ENCODE results near the gene MGP.

The MGP gene

DNA sequence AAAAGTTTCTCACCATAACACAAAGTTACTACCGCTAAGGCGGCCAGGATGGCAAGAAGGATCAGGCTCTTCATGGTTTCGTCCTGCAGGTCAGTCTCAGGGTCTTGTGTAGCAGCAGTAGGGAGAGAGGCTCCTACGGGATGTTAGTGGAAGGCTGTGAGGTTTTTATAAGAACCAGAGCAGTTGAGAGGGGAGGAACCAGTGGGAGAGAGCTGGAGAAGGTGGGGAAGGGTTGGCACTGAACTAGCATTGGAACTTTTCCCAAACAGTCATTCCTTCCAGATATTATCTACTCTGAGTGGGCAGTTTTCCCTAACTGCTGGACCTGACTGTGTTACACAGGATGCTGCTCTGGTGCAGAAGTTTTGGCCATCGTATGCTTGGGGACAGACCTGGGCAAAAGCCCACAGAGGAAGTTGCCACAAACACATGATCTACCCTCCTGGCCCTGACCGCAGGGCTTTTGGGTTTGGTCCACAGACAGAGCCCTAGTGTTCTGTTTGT is at the start of gene MGP:
MGP (minus strand) TSS at position 137 of the 504 bp plus-strand sequence; CDS start at position 74, 63 bp downstream.
- DNase-seq (ENCODE audit: low read depth), result no peak

DNA sequence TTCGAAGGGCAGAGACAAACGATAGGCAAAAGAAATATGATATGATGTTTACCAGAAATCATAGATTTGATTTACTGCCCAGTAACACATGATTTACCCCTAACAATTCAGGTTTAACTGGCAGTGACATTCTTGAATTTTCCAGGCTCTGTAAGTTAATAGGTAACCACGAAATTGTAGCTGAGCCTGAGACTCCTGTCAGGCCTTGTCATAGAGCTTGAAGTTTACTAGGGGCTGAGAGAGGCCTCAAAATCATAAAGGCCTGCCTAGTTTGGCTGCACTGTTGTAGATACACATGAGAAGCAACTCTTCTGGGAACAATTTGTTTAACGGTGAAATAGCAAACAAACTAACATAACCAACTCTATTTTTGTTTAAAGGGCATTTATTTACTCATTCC is 49.4 kb upstream of the MGP start:
- no peak for DNase-seq (ENCODE audit: low read depth)

DNA sequence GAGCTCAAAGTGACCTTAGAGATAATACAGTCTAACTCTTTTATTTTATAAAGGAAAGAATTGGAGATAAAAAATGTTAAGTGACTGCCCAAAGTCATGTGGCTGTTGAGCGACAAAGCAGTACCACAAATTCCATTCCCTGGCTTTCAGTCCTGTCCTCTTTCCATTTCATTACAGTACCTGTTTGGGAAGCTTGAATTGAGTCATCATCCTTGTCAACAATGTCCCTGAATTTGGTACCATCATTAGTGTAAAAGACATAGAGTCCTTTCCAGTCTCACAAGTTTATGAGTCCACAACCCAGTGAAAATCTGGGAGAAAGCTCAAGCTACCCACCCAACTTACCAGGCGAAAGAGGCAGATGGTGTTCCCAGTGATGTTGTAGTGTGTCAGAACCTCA is 48.9 kb upstream of the MGP start:
- DNase-seq (ENCODE audit: low read depth), result no peak

DNA sequence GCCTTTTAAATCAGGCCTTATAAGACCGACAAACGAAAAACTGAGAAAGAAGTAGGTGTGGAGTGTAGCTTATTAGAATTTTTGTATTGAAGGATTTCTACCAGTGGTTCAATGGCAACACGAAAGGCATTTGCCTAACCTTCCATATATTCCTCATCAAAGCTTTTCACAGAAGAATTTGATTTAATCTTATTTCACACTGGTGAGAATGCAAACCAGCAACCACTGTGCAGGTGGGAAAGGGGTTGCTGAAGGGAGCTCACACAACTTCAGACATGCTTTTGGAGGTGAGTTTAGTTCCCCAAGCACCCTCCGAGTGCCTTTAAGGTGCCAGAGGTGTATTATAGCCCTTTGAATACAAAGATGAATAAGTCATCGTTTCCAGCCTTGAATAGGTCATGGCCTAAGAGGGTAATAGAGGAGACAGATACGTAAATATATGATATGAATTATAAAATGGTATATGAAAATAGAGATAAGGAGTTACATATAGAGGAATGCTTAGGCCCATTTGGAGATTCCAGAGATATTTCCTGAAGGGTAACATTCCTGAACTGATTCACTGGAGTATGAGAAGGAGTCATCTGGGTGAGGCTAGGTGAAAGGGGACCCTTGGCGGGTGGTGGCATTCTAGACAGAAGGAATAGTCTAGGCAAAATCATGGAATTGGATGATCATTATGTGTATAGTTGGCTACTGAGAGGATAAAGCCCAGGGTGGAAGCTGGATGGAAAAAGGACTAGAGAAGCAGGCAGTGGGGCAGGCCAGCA is 46.3 kb upstream of the MGP start:
- no peak for DNase-seq (ENCODE audit: low read depth)

DNA sequence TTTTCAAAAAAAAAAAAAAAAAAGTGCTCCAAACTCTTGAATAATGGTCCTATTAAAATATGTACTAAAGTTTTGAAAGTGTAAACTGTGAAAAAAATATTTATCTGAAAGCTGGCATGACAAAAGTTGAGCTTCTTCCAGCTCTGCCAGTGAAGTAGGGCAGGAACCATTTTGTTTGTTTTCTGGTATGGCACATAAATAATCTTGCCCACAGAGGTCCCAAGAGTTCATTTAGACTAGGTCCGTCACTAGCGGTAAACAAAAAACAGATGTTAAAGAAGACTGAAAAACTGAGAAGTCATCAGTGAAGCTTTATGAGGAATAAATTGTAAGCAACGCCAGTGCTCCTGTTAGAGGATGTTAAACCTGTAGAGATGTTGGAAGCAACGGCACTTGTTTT is 45.7 kb upstream of the MGP start:
- DNase-seq (ENCODE audit: low read depth), result no peak

DNA sequence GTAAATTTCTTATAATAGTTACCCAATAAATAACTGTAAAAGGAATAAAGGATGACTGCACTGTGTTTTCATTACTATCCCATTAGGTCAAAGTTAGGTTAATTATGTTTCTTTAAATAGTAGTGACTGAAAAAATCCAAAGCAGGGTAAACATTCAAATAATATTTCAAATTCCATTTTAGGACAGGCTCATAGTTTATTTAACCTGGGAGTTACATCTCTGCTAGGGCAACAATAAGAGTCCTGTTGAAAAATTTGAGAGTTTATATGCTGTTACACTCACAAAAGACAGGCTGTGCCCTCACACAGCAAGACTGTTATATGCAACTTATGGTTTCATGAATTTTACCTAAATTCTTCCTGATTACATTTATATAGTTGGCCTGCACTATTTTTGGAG is 44.6 kb upstream of the MGP start:
- no peak for DNase-seq (ENCODE audit: low read depth)

DNA sequence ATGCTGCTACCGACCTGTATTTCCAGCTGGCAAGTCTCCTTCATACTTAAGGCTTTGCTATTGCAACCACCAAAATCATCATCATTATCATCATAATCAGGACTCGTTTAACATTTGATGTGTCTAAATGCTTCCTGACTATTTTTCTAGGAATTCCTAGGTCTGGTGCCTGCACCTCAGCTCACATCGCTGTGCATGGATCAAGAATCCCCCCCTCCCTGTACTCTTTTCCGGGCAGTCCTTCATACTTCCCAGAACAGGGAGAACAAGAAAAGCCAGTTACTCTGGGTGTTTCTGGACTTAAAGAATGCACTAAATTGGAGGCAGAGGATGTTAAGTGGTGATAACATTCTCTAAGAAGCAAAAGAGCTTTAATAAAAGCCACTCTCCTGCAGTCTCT is 43.3 kb upstream of the MGP start:
- no peak for DNase-seq (ENCODE audit: low read depth)

DNA sequence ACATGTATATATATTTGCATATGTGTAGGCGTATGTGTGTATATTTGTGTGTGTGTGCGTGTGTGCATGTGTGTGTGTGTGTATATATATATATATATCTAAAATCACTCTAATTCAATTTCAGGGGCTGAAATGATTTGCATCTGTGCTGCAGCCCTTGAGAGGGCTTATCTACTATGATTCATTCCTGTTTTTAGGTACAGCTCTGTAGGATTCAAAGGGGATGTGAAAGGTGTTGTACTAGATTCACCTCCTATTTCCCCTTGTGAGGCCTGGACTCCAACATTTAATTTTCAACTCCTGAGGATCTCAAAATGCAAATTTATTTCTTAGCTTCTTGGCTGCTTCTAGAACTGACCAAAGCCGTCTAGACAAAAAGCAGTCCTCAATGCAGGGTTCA is 41.6 kb upstream of the MGP start:
- DNase-seq (ENCODE audit: low read depth), result no peak

DNA sequence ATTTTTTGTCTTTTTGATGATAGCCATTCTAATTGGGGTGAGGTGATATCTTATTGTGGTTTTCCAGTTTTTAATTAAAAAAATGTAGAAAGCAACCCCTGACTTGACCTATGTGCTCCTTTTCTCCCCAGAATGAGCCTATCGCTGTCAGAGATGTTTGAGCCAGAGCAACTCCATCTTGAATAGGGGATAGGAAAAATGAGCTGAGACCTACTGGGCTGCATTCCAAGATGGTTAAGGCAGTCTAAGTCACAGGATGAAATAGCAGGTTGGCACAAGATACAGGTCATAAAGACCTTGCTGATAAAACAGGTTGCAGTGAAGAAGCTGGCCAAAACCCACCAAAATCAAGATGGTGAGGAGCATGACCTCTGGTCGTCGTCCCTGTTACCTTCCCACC is 38.9 kb upstream of the MGP start:
- DNase-seq (ENCODE audit: low read depth), result no peak

DNA sequence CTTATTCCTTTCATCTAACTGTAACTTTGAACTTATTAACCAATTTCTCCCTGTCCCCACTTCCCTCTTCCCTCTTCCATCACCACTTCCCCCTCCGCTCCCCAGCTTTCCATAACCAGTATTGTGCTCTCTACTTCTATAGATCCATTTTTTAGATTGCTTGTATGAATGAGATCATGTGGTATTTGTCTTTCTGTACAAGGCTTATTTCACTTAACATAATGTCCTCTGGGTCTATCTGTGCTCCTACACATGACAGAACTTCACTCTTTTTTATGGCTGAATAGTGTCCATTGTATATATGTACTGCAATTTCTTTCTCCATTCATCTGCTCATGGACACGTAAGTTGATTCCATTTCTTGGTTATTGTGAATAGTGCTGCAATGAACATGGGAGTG is 38.3 kb upstream of the MGP start:
- no peak for DNase-seq (ENCODE audit: low read depth)

DNA sequence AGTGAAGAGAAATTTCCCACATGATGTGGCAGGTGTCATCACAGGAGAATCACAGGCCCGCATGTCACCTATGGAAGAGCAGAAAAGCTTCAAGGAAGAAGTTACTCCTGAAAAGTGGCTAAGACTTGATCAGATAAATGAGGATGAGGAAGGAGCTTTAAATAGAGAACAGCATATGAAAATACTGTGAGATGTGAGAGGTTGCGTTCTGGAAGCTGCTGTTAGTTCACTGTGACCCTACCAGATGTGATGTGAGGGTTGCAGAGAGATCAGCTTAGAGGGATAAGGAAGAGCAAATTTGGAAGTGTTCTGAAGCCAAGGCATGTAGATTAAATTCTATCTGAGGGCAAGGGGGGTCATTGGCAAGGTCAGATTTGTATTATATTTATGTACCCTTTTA is 35.6 kb upstream of the MGP start:
- DNase-seq (ENCODE audit: low read depth), result no peak

DNA sequence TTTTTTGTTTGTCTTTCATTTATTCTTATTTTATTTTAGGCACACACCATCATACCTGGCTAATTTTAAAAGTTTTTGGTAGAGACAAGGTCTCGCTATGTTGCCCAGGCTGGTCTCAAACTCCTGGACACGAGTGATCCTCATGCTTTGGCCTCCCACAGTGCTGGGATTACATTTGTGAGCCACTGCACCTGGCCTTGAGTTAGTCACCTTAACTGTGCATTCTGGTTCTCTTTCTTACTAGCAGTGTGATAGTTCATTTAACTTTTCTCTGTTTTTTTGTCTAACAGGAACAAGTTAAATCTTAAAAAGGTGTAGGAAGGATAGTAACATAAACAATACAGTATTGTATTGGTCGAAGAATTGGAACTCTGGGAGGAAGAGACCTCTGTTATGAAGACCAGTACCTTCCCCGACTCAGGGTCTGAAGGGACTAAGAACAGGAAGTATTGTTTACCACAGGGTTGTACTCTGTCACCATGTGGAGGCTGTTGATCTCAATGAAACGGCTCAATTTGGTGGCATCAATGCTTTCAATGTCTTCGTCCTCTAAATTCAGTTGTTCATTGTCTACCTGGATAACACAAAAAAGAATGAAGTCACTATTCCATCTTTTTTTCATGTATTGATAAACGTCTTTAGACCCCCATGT is 34.9 kb upstream of the MGP start:
- DNase-seq (ENCODE audit: low read depth), result no peak

DNA sequence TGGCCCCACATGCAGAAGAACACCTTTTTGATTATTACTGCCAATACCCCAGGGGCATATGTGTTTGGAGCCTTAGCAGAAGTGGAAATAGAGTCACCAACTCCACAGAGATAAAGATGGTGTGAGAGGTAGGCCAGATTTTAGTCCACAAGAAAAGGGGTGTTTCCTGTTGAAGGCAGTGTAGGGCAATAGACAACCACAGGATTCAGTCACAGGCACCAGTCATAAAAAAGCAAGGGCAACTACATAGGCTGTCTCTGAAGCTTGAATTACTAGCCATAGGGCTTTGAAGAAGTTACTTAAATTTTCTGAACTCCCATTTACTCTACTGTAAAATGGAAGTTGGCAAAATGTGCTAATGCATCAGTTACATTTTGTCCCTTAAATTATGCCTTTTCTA is 33.8 kb upstream of the MGP start:
- no peak for DNase-seq (ENCODE audit: low read depth)

DNA sequence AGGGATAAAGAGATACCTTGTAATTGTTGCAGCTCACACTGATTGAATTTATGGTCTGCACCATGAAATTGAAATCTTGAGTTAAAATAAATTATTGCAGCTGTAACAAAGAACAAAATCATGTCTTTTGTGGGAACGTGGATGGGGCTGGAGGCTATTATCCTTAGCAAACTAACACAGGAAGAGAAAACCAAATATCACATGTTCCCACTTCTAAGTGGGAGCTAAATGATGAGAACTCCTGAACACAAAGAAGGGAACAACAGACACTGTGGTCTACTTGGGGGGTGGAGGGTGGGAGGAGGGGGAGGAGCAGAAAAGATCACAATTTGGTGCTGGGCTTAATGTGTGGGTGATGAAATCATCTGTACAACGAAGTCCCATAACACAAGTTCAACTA is 30.1 kb upstream of the MGP start:
- no peak for DNase-seq (ENCODE audit: low read depth)

DNA sequence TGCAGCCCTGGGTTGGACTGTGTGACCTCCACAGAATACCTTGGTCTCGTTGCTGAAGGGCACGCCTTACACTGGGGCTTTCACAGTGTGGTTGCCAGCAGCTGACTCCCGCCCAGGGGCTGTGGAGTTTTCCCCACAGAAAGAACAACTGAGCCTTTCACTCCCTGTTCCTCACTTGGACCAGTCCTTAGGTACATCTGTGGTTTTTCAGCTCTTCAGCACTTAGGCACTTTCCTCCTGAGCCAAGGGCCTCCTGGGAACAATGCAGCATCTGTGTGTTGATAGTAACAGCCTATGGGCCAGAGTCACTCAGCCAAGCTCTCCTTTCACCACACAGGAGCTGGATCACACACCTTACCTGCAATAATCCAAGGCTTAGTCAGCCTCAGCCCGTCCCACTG is 27.7 kb upstream of the MGP start:
- DNase-seq (ENCODE audit: low read depth), result no peak

DNA sequence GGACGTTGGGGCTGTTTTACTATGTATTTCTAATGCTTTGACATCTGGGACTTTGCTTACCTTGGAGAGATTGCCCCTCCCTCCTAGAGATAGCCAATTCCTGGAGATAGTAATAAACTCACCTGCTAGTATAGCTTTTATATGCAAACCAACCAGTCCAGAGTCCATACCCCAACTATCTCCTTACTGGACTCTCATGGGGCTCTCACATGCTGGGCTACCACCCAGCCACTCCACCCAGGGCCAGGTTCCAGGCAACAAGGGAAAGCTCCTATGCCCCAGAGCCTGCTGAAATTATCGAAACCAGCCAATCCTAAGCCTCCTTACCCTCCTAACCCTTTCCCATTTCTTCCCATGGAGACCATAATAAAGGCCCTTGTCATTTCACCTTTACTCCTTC is 25.5 kb upstream of the MGP start:
- no peak for DNase-seq (ENCODE audit: low read depth)

DNA sequence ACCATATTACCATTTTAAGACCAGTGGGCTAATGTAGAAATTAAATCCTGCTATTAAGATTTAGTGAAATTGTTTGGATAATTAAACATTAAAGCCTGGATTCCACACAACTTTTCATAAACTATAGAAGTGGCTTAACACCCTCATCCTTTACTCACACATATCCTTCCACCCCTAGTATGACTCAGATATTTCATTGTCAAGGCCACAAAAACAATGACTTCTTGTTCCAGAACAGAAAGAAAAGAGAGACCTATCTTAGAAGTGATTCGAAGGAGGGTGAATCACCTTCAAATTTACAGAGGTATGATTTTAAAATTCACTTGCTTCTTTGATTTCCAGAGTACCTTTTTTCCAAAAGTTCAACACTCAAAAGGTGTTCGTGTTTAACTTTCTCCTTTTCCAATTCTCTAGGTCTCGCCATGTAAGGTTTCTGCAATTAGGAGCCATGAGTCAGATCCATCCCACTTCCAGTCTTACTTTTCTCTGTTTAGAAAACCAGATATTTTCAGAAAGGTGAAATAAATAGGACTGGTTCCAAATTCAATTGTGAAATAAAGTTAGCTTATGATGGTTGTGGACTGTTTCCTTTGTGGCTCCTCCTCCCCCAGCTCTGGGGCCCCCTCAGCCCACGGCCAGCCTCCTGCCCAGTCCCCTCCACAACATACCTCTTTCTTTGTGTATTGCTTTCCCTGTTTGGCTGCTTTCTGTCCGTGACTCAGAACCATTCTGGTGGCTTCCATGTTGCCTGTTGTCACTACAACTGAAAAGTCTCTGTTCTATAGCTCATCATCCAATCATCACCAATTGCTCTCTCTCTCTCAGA is 24.6 kb upstream of the MGP start:
- no peak for DNase-seq (ENCODE audit: low read depth)

DNA sequence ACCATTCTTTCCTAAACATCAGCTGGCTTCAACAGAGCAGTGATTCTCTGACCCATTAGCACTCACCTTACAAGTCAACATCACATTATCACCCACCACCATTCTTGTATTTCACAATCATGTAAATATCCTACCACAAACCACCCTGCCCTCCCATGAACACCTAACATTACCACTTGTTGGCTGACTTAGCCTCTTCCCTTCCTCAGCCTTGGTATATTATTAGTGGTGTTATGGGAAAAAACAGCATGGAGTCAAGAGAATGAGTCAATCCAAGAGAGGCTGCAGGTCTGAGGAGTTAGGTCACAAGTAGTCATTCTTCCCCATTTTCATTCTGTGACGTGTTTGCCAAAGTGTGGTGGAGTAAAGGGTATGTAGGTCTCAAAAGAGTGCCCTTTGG is 22.3 kb upstream of the MGP start:
- no peak for DNase-seq (ENCODE audit: low read depth)

DNA sequence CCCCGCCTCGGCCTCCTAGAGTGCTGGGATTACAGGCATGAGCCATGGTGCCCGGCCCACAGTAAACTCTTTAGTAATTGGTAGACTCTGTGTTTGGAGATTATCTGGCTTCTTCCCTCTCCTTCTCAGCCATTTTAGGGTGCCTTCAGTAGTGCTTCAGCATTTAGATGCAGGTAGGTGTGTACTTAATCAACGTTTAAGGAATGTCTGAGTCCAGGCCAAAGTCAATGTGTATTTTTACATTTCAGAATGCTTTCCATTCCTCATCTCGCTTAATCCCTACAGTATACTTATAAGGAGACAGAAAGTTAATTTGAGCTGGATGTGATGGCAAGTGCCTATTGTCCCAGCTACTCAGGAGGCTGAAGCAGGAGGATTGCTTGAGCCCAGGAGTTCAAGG is 20.5 kb upstream of the MGP start:
- DNase-seq (ENCODE audit: low read depth), result no peak

DNA sequence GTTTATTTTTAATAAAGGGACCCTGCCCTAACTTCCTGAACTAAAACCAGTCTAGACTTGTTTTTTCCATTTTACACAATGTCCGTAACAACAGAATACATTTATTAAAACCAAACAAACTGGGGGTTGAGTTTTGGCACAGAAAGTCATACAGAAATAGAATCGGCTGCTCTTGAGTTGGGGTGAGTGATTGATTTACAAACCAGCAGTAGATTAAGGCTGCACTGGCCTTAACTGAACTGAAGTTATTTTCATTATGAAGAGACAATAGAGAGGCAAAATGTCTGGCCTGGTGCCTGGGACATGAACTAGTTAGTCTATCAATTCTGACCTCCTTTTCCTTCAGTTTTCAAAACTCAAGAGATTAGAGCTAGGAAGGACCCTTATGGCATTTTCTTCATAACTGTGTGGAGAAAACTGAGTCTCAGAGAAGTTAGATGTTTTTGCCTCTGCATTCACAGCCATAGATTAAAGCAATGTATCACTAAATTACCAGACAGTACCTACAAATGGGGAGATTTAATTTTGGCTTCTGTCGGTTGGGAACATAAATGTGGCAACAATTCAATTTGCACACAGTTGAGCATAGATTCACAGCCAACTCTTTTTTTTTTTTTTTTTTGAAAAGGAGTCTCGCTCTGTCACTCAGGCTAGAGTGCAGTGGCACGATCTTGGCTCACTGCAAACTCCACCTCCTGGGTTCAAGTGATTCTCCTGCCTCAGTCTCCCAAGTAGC is 19.8 kb upstream of the MGP start:
- no peak for DNase-seq (ENCODE audit: low read depth)

DNA sequence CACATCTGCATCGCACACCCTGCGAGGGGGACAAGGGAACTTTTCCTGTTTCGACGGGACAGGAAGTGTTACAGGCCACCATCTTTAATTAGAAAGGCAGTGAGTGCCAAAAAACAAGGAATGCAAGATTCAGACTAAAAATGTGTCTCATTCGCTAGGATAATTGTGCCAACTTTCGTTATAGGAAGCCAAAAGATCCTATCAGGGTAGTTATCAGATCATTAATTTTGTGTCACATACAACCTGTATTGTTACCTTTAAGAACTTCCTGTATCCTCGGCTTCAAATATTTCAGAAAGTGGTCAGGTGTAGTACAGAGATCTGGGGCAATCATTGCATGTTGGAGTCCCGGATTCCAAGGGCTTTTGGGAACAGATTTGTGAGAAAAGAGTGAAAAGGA is 19.2 kb upstream of the MGP start:
- DNase-seq (ENCODE audit: low read depth), result no peak

DNA sequence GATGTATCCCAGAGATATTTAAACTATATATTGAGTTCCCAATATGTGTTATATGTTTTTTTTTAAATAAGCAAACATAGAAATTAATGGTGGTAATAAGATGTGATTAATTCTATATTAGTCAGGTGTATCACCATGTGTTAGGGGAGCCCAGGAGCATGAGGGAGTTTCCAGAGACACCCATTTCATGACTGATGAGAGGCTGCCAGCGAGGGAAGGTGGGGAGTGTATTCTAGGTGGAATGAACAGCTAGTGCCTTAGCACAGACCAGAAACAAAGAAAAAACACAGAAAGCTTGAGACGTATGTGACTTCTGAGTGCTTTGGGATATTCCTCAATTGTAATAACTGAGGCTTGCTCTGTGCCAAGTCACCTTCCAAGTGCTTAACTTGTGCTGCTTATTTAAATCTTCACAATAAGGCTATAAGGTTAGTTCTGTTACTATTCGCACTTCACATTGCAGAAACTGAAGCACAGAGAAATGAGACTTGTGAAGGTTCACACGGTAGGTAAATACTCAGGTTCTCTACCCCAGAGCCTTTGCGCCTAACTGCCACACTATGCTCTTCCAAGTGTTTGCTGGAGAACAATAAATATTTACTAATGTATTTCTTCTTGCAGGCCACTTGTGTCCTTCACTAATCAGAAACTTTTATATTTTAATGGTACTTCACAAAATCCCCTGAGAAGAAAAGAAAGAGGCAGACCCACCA is 17.9 kb upstream of the MGP start:
- no peak for DNase-seq (ENCODE audit: low read depth)

Measured in activated T-helper 9 cell treated with anti-CD3 and anti-CD28 coated beads, Interleukin-2, amount 50 U/mL, for 16 hours (primary cell).